Neutrophil (primary cell): ENCODE results near the gene HPN.

Source experiments
- H3K27ac ChIP-seq: fragments of 200-600 bp; sonication (generic); 2 replicates; pipeline ENCODE4 v1.5.1; 2016; ENCODE audit warnings: mild to moderate bottlenecking, moderate library complexity
- H3K27me3 ChIP-seq: fragments of 200-600 bp; sonication (generic); 2 replicates; pipeline ENCODE4 v1.6.0; 2016; ENCODE audit warnings: mild to moderate bottlenecking
- H3K36me3 ChIP-seq: fragments of 200-600 bp; sonication (generic); 2 replicates; pipeline ENCODE4 v1.5.1; 2017
- H3K4me1 ChIP-seq, 2 experiments: fragments of 200-600 bp in 1 of 2; sonication (generic) in 1 of 2; 1 replicate in 1 of 2; 2 replicates in 1 of 2; pipeline versions ENCODE4 v1.5.1 to v1.6.1; 2013 to 2016; ENCODE audit warnings: low read depth in 1 of 2, low read length in 1 of 2, mild to moderate bottlenecking in 1 of 2, moderate library complexity in 1 of 2; ENCODE audit not compliant: control insufficient read depth in 1 of 2, insufficient read depth in 1 of 2
- H3K4me3 ChIP-seq, 2 experiments: fragments of 200-600 bp in 1 of 2; sonication (generic) in 1 of 2; 1 replicate in 1 of 2; 2 replicates in 1 of 2; pipeline ENCODE4 v1.5.1; 2013 to 2016; ENCODE audit warnings: low read depth in 1 of 2, low read length in 1 of 2, mild to moderate bottlenecking in 1 of 2, moderate library complexity in 1 of 2
- H3K9me3 ChIP-seq: fragments of 200-600 bp; sonication (generic); 2 replicates; pipeline ENCODE4 v1.5.1; 2016
- CTCF ChIP-seq: fragments of 200-600 bp; sonication (generic); IDR thresholded peaks from 2 replicates; pipeline ENCODE4 v1.5.1; 2016; ENCODE audit warnings: antibody characterized with exemption

The HPN gene

GRCh38 chr19:35042056-35042730 lies 672 bp downstream of the HPN start:
- no peak for TF ChIP-seq CTCF
- Histone ChIP-seq H3K9me3 (no peaks in the 10 kb centered on the region), H3K4me3 (no peak overlapping the region), H3K27ac (no peak overlapping the region), H3K36me3 (no peaks in the 10 kb centered on the region), H3K4me1 (peaks cover 15 to 18% of the 10 kb centered on the region in 2 experiments), H3K27me3 (peaks cover 84% of the 10 kb centered on the region)

GRCh38 chr19:35042954-35043604 lies 1.6 kb downstream of the HPN start:
- no peaks in the 10 kb centered on the region for H3K36me3 ChIP-seq
- H3K9me3 ChIP-seq = no peaks in the 10 kb centered on the region
- H3K27me3 ChIP-seq = peaks cover 75% of the 10 kb centered on the region
- no peak for TF ChIP-seq CTCF
- peaks cover 15 to 18% of the 10 kb centered on the region in 2 experiments for H3K4me1 ChIP-seq
- H3K4me3 ChIP-seq = no peak overlapping the region
- no peak overlapping the region for H3K27ac ChIP-seq

- Histone ChIP-seq H3K4me1 (peaks cover 15 to 18% of the 10 kb centered on the region in 2 experiments), H3K36me3 (no peaks in the 10 kb centered on the region), H3K27ac (no peak overlapping the region), H3K27me3 (peaks cover 67% of the 10 kb centered on the region), H3K4me3 (no peak overlapping the region), H3K9me3 (no peaks in the 10 kb centered on the region)
- TF ChIP-seq CTCF = no peak
These were observed 2.4 kb downstream of the HPN start for GRCh38 chr19:35043906-35044305.

- no peak overlapping the region for H3K27ac ChIP-seq
- peak; percentile 90 for TF ChIP-seq CTCF
- peaks cover 15 to 18% of the 10 kb centered on the region in 2 experiments for H3K4me1 ChIP-seq
These were observed 3.0 kb downstream of the HPN start for GRCh38 chr19:35044317-35045117.

GRCh38 chr19:35045667-35046300 lies 4.3 kb downstream of the HPN start:
- Histone ChIP-seq H3K4me3 (no peak overlapping the region), H3K9me3 (no peaks in the 10 kb centered on the region), H3K27ac (no peak overlapping the region), H3K36me3 (no peaks in the 10 kb centered on the region), H3K27me3 (peaks cover 48% of the 10 kb centered on the region), H3K4me1 (peaks cover 6% of the 10 kb centered on the region in 2 experiments)
- no peak for TF ChIP-seq CTCF

More at GRCh38 chr19:35044317-35045117, 3.0 kb downstream of the HPN start:
- Histone ChIP-seq H3K4me3 (no peak overlapping the region), H3K27me3 (peaks cover 61% of the 10 kb centered on the region), H3K36me3 (no peaks in the 10 kb centered on the region), H3K9me3 (no peaks in the 10 kb centered on the region)
